22Rv1 (cell line): ENCODE data around the gene HIVEP3.
"Not testable (repeated sequence)": the region's sequence is repeated elsewhere in the genome, so short reads cannot be mapped to it uniquely, and the experiment has no call there.

ENCODE experiments used
- ZFX ChIP-seq: fragments of 450-650 bp; IDR thresholded peaks from 2 replicates; pipeline ENCODE4 v1.6.1; 2017; ENCODE audit warnings: antibody characterized with exemption, borderline replicate concordance
- TF ChIP-seq, protein P1 (sequence below): fragments of 450-650 bp; IDR thresholded peaks from 2 replicates; pipeline ENCODE4 v1.5.1; 2017; ENCODE audit warnings: mild to moderate bottlenecking

DNA sequence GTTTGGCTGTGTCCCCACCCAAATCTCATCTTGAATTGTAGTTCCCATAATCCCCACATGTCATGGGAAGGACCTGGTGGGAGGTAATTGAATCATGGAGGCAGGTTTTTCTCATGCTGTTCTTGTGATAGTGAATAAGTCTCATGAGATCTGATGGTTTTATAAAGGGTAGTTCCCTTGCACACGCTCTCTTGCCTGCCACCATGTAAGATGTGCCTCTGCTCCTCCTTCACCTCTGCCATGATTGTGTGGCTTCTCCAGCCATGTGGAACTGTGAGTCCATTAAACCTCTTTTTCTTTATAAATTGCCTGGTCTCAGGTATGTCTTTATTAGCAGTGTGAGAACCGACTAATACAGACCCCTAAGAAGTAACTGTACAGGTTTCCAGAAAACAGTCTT, 2.5 kb upstream of the HIVEP3 start:
- TF ChIP-seq, protein P1, sequence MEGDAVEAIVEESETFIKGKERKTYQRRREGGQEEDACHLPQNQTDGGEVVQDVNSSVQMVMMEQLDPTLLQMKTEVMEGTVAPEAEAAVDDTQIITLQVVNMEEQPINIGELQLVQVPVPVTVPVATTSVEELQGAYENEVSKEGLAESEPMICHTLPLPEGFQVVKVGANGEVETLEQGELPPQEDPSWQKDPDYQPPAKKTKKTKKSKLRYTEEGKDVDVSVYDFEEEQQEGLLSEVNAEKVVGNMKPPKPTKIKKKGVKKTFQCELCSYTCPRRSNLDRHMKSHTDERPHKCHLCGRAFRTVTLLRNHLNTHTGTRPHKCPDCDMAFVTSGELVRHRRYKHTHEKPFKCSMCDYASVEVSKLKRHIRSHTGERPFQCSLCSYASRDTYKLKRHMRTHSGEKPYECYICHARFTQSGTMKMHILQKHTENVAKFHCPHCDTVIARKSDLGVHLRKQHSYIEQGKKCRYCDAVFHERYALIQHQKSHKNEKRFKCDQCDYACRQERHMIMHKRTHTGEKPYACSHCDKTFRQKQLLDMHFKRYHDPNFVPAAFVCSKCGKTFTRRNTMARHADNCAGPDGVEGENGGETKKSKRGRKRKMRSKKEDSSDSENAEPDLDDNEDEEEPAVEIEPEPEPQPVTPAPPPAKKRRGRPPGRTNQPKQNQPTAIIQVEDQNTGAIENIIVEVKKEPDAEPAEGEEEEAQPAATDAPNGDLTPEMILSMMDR = not testable (repeated sequence)
- not testable (repeated sequence) for TF ChIP-seq ZFX
